H9 (cell line): ENCODE data around the gene MTNR1B. TPM values are rescaled to one million over a fixed set of nuclear protein-coding genes. Genes with fewer than 3 reads are reported as not detected.

Experiments used
- DNase-seq: peaks from one replicate; pipeline ENCODE4 v3.0.0-alpha.2; 2017
- H2AFZ ChIP-seq: one replicate; pipeline ENCODE4 v1.6.1; 2013; ENCODE audit warnings: mild to moderate bottlenecking, low read length, control low read depth, moderate library complexity
- H2AK5ac ChIP-seq: 2 replicates; pipeline ENCODE4 v1.6.1; 2013; ENCODE audit warnings: low read length, control low read depth, mixed read lengths; ENCODE audit not compliant: insufficient read length
- H2BK120ac ChIP-seq: one replicate; pipeline ENCODE4 v1.6.1; 2013; ENCODE audit warnings: low read depth, mild to moderate bottlenecking, low read length, control low read depth, inconsistent platforms; ENCODE audit not compliant: poor library complexity, severe bottlenecking
- H2BK12ac ChIP-seq: 2 replicates; pipeline ENCODE4 v1.6.1; 2013; ENCODE audit warnings: low read length, control low read depth, mixed read lengths, low read depth; ENCODE audit not compliant: insufficient read length
- H2BK15ac ChIP-seq: 2 replicates; pipeline ENCODE4 v1.6.1; 2013; ENCODE audit warnings: low read depth, low read length, control low read depth
- H2BK20ac ChIP-seq: one replicate; pipeline ENCODE4 v1.6.1; 2013; ENCODE audit warnings: low read depth, mild to moderate bottlenecking, low read length, control low read depth, inconsistent platforms; ENCODE audit not compliant: poor library complexity, severe bottlenecking
- H2BK5ac ChIP-seq: 2 replicates; pipeline ENCODE4 v1.6.1; 2013; ENCODE audit warnings: low read length, control low read depth, mixed read lengths; ENCODE audit not compliant: insufficient read length
- H3K14ac ChIP-seq: 2 replicates; pipeline ENCODE4 v1.6.1; 2013; ENCODE audit warnings: low read length, control low read depth; ENCODE audit not compliant: insufficient read depth
- H3K18ac ChIP-seq: 2 replicates; pipeline ENCODE4 v1.6.1; 2013; ENCODE audit warnings: low read depth, mild to moderate bottlenecking, mixed read lengths, low read length, control low read depth; ENCODE audit not compliant: insufficient read length
- H3K23ac ChIP-seq: 2 replicates; pipeline ENCODE4 v1.6.1; 2013; ENCODE audit warnings: low read length, control low read depth, mixed read lengths, low read depth; ENCODE audit not compliant: insufficient read length
- H3K23me2 ChIP-seq: 2 replicates; pipeline ENCODE4 v1.6.1; 2013; ENCODE audit warnings: low read depth, mild to moderate bottlenecking, mixed read lengths, low read length, control low read depth; ENCODE audit not compliant: insufficient read length, poor library complexity, severe bottlenecking
- H3K27ac ChIP-seq: 2 replicates; pipeline ENCODE4 v1.5.1; 2013; ENCODE audit warnings: low read length, control low read depth, mixed read lengths, low read depth; ENCODE audit not compliant: insufficient read length
- H3K27me3 ChIP-seq: 2 replicates; pipeline ENCODE4 v1.6.1; 2013; ENCODE audit warnings: low read length, control low read depth, inconsistent platforms; ENCODE audit not compliant: insufficient read depth
- H3K4ac ChIP-seq: 2 replicates; pipeline ENCODE4 v1.6.1; 2013; ENCODE audit warnings: low read depth, mild to moderate bottlenecking, control low read depth, inconsistent platforms, low read length, moderate library complexity
- H3K4me1 ChIP-seq: 2 replicates; pipeline ENCODE4 v1.6.1; 2013; ENCODE audit warnings: low read length, control low read depth, inconsistent platforms; ENCODE audit not compliant: insufficient read depth
- H3K4me2 ChIP-seq: 2 replicates; pipeline ENCODE4 v1.6.1; 2013; ENCODE audit warnings: low read length, control low read depth, mixed read lengths; ENCODE audit not compliant: insufficient read length, insufficient read depth
- H3K56ac ChIP-seq: 2 replicates; pipeline ENCODE4 v1.6.1; 2013; ENCODE audit warnings: low read depth, mild to moderate bottlenecking, mixed read lengths, low read length, control low read depth; ENCODE audit not compliant: insufficient read length
- H3K79me1 ChIP-seq: 2 replicates; pipeline ENCODE4 v1.6.1; 2013; ENCODE audit warnings: low read depth, mild to moderate bottlenecking, moderate library complexity, low read length, control low read depth, inconsistent platforms; ENCODE audit not compliant: insufficient read depth, poor library complexity, severe bottlenecking
- H3K79me2 ChIP-seq: 2 replicates; pipeline ENCODE4 v1.6.1; 2013; ENCODE audit warnings: low read length, control low read depth, inconsistent platforms; ENCODE audit not compliant: insufficient read depth
- H3K9ac ChIP-seq: 2 replicates; pipeline ENCODE4 v1.6.1; 2013; ENCODE audit warnings: low read length, control low read depth, mixed read lengths; ENCODE audit not compliant: insufficient read length; ENCODE audit errors: extremely low read depth
- H3K9me3 ChIP-seq: one replicate; pipeline ENCODE4 v1.6.1; 2013; ENCODE audit warnings: low read depth, low read length, inconsistent platforms; ENCODE audit not compliant: control insufficient read depth
- H3T11ph ChIP-seq: one replicate; pipeline ENCODE4 v1.6.1; 2013; ENCODE audit warnings: mild to moderate bottlenecking, low read length, control low read depth, inconsistent platforms
- H4K20me1 ChIP-seq: one replicate; pipeline ENCODE4 v1.6.1; 2013; ENCODE audit not compliant: control insufficient read depth, insufficient read length, insufficient read depth
- H4K5ac ChIP-seq: 2 replicates; pipeline ENCODE4 v1.6.1; 2013; ENCODE audit warnings: low read depth, mild to moderate bottlenecking, mixed read lengths, low read length, control low read depth; ENCODE audit not compliant: insufficient read length
- H4K8ac ChIP-seq: replicated peaks from 2 replicates; pipeline ENCODE4 v1.6.1; 2013; ENCODE audit warnings: low read length, control low read depth, mixed read lengths, low read depth; ENCODE audit not compliant: insufficient read length
- H4K91ac ChIP-seq: 2 replicates; pipeline ENCODE4 v1.6.1; 2013; ENCODE audit warnings: low read depth, mild to moderate bottlenecking, moderate library complexity, mixed read lengths, low read length, control low read depth; ENCODE audit not compliant: insufficient read length
- H3K27ac Mint-ChIP-seq, 3 experiments: 2 replicates in 2 of 3; 3 replicates in 1 of 3; pipeline ENCODE4 v1.8.0; 2020 to 2021; ENCODE audit warnings: mixed read lengths in 3 of 3, mild to moderate bottlenecking in 1 of 3, moderate library complexity in 1 of 3
- H3K27me3 Mint-ChIP-seq: 2 replicates; pipeline ENCODE4 v1.8.0; 2021; ENCODE audit warnings: low read depth, mild to moderate bottlenecking, moderate library complexity, mixed read lengths
- H3K36me3 Mint-ChIP-seq, 3 experiments: 2 replicates in 2 of 3; 3 replicates in 1 of 3; pipeline ENCODE4 v1.8.0; 2020 to 2021; ENCODE audit warnings: low read depth in 3 of 3, mixed read lengths in 3 of 3; ENCODE audit not compliant: insufficient read depth in 1 of 3
- H3K4me1 Mint-ChIP-seq, 2 experiments: 2 replicates each; pipeline ENCODE4 v1.8.0; 2020; ENCODE audit warnings: mixed read lengths in 2 of 2
- H3K4me3 Mint-ChIP-seq, 2 experiments: 2 replicates in 1 of 2; 3 replicates in 1 of 2; pipeline ENCODE4 v1.8.0; 2020 to 2021; ENCODE audit warnings: mild to moderate bottlenecking in 2 of 2, mixed read lengths in 2 of 2, moderate library complexity in 1 of 2
- H3K9me3 Mint-ChIP-seq, 2 experiments: 2 replicates in 1 of 2; 3 replicates in 1 of 2; pipeline ENCODE4 v1.8.0; 2020; ENCODE audit warnings: mild to moderate bottlenecking in 2 of 2, mixed read lengths in 2 of 2, moderate library complexity in 1 of 2
- WGBS: extraction: QIAGEN DNeasy Blood & Tissue Kit; methylation state at CpG from one replicate; pipeline ENCODE4 v1.1.7; 2013; ENCODE audit warnings: missing lambda C conversion rate, low lambda C conversion rate, mixed read lengths; ENCODE audit not compliant: insufficient read length; ENCODE audit errors: extremely low coverage; 5-methylcytosine and 5-hydroxymethylcytosine counted together
- total RNA-seq: library from RNA; stranded (reverse); gene quantifications from 2 replicates; pipeline ENCODE4 v1.2.1, GENCODE V29; 2021
- TF ChIP-seq, protein P1 (sequence below): fragments of 200-600 bp; sonication (generic); conservative IDR thresholded peaks from 3 replicates; pipeline ENCODE4 v1.8.0; 2021; ENCODE audit warnings: antibody characterized with exemption, mild to moderate bottlenecking

The MTNR1B gene
- total RNA-seq, 1 experiment from 2014 or later = not detected

DNA sequence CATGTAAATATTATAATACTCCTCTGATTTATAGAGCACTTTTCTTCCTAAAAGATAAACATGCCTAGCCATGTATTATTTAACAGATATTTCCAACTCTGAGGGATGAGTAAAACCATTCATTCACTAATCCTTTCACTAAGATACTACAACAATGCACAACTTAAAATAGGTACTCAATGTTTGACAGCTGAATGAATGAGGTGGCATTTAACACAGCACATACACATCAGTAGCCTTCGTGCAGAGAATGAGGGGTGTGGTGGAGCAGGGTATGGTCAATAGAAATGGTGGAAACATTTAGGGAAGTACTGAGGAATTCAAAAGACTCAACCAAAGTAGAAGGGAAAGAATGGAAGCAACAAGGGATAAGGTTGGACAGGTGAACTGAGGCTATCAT lies 46.7 kb upstream of the MTNR1B start:
- Mint-ChIP-seq H3K27me3 (no peaks in the 10 kb centered on the region), H3K4me3 (no peak overlapping the region), H3K9me3 (peaks cover 32 to 34% of the 10 kb centered on the region in 2 experiments), H3K4me1 (peaks cover 15 to 18% of the 10 kb centered on the region in 2 experiments), H3K27ac (no peak overlapping the region), H3K36me3 (peaks cover 13 to 29% (median 23%) of the 10 kb centered on the region in 3 experiments; a peak in 6 of 7 replicates)
- Histone ChIP-seq H2BK15ac (no peak overlapping the region), H3K4me2 (no peak overlapping the region), H4K91ac (no peak overlapping the region), H3K23me2 (no peaks in the 10 kb centered on the region), H4K5ac (no peak overlapping the region), H3K4ac (no peak overlapping the region), H3K4me1 (peaks cover 3% of the 10 kb centered on the region; the same call in 1 of the 2 replicates), H3K18ac (no peak overlapping the region), H3K27me3 (no peaks in the 10 kb centered on the region), H4K20me1 (no peaks in the 10 kb centered on the region), H3K56ac (no peak overlapping the region), H3K14ac (no peak overlapping the region), H3K79me1 (no peaks in the 10 kb centered on the region), H3K79me2 (no peaks in the 10 kb centered on the region), H2BK5ac (no peak overlapping the region), H4K8ac (no peak overlapping the region), H3K27ac (no peak overlapping the region), H3K23ac (no peak overlapping the region), H2AFZ (no peak overlapping the region), H3K9ac (no peak overlapping the region), H2BK20ac (no peak overlapping the region), H2AK5ac (no peak overlapping the region), H3K9me3 (no peaks in the 10 kb centered on the region), H2BK120ac (no peak overlapping the region), H3T11ph (no peak overlapping the region), H2BK12ac (no peak overlapping the region)
- DNase-seq = no peak
- TF ChIP-seq, protein P1, sequence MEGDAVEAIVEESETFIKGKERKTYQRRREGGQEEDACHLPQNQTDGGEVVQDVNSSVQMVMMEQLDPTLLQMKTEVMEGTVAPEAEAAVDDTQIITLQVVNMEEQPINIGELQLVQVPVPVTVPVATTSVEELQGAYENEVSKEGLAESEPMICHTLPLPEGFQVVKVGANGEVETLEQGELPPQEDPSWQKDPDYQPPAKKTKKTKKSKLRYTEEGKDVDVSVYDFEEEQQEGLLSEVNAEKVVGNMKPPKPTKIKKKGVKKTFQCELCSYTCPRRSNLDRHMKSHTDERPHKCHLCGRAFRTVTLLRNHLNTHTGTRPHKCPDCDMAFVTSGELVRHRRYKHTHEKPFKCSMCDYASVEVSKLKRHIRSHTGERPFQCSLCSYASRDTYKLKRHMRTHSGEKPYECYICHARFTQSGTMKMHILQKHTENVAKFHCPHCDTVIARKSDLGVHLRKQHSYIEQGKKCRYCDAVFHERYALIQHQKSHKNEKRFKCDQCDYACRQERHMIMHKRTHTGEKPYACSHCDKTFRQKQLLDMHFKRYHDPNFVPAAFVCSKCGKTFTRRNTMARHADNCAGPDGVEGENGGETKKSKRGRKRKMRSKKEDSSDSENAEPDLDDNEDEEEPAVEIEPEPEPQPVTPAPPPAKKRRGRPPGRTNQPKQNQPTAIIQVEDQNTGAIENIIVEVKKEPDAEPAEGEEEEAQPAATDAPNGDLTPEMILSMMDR = no peak
- WGBS = no CpG with 5 or more reads among the region's 1 CpG
